Hematopoietic multipotent progenitor cell (in vitro differentiated cells): ENCODE data around the gene GLS. TPM values are rescaled to one million over a fixed set of nuclear protein-coding genes. Genes with fewer than 3 reads are reported as not detected.

Source experiments
- DNase-seq, 3 donors: peaks; one replicate each; pipeline ENCODE4 v3.0.0-alpha.2; 2011 to 2015; ENCODE audit warnings: low read depth in 2 of 3, low spot score in 2 of 3
- total RNA-seq: library from RNA; depleted of rRNA; stranded (reverse); fragments of >200 nt; gene quantifications from one replicate; pipeline ENCODE4 v1.2.3, GENCODE V29; 2012

GLS gene
- total RNA-seq, 1 donor = 80.0 TPM

GRCh38 chr2:190964170-190964795, 83.7 kb downstream of the GLS start:
- no peak for DNase-seq

GRCh38 chr2:190965580-190966222, 85.1 kb downstream of the GLS start:
- no peak for DNase-seq

GRCh38 chr2:190968522-190968921, 87.9 kb downstream of the GLS start:
- DNase-seq = no peak

- no peak for DNase-seq
Observed at GRCh38 chr2:190970160-190970559, 89.5 kb downstream of the GLS start.

GRCh38 chr2:190970873-190971506, 90.4 kb downstream of the GLS start:
- peak in 2 of 3 donors; percentile 50 to 59 for DNase-seq

- no peak for DNase-seq
Observed at GRCh38 chr2:190972213-190972612, 91.6 kb downstream of the GLS start.

GRCh38 chr2:190972846-190973245, 92.2 kb downstream of the GLS start:
- DNase-seq = no peak

GRCh38 chr2:190973262-190973661, 92.6 kb downstream of the GLS start:
- no peak for DNase-seq

- no peak for DNase-seq
Observed at GRCh38 chr2:190973726-190974628, 93.4 kb downstream of the GLS start.

- no peak for DNase-seq
Observed at GRCh38 chr2:190974629-190975361, 94.2 kb downstream of the GLS start.

GRCh38 chr2:190976521-190976920, 95.9 kb downstream of the GLS start:
- no peak for DNase-seq

- no peak for DNase-seq
Observed at GRCh38 chr2:190977505-190977904, 96.9 kb downstream of the GLS start.

- DNase-seq = no peak
Observed at GRCh38 chr2:190978389-190979053, 97.9 kb downstream of the GLS start.

GRCh38 chr2:190979906-190980629, 99.4 kb downstream of the GLS start:
- peak in 2 of 3 donors; percentile 76 to 78 for DNase-seq

GRCh38 chr2:190980630-190981209, 100.1 kb downstream of the GLS start:
- DNase-seq = no peak

- DNase-seq = no peak
Observed at GRCh38 chr2:190981333-190981732, 100.7 kb downstream of the GLS start.

- DNase-seq = no peak
Observed at GRCh38 chr2:190981733-190982132, 101.1 kb downstream of the GLS start.

GRCh38 chr2:190982262-190983034, 101.8 kb downstream of the GLS start:
- DNase-seq = no peak
